T-helper 1 cell treated with Interleukin-12 subunit alpha and Interleukin-12 subunit beta and Interleukin-4 antibody, amounts not matched to agents 30 μg/mL and 1 μg/mL, for 36 hours (primary cell): Measurements from ENCODE around the gene FRMD1.

Source experiments
- H3K27ac Mint-ChIP-seq: one replicate; pipeline ENCODE4 v1.8.0; 2021; ENCODE audit warnings: mild to moderate bottlenecking, mixed read lengths
- H3K27me3 Mint-ChIP-seq: one replicate; pipeline ENCODE4 v1.8.0; 2021; ENCODE audit warnings: low read depth, mixed read lengths
- H3K36me3 Mint-ChIP-seq: one replicate; pipeline ENCODE4 v1.8.0; 2021; ENCODE audit warnings: low read depth, mixed read lengths
- H3K4me1 Mint-ChIP-seq: one replicate; pipeline ENCODE4 v1.8.0; 2021; ENCODE audit warnings: low read depth, mixed read lengths
- H3K4me3 Mint-ChIP-seq: one replicate; pipeline ENCODE4 v1.8.0; 2021; ENCODE audit warnings: mild to moderate bottlenecking, moderate library complexity, mixed read lengths
- H3K9me3 Mint-ChIP-seq: one replicate; pipeline ENCODE4 v1.8.0; 2021; ENCODE audit warnings: mixed read lengths

FRMD1 gene

DNA sequence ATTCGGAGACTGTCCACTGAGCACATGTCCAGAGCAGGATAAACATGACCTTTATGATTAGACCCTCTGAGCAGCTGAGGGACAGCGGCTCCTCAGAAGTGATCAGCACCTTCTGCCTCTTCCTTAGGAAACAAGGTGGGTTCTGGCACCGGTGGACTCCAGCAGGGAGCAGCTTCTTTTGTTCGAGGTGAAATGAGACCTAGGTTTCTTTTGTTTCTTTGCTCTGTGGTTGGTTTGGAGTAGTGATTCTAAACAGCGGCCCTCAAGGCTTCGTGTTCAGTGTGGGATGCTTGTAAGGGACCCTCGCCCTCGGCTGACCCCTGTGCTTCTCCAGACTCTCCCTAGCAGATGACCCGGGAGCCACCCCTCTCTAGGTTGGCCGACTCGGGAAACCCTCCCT lies 14.6 kb upstream of the FRMD1 start:
- no peak overlapping the region for H3K27ac Mint-ChIP-seq
- H3K9me3 Mint-ChIP-seq, result peaks cover 3% of the 10 kb centered on the region
- no peaks in the 10 kb centered on the region for H3K4me1 Mint-ChIP-seq
- no peaks in the 10 kb centered on the region for H3K36me3 Mint-ChIP-seq
- no peaks in the 10 kb centered on the region for H3K27me3 Mint-ChIP-seq
- H3K4me3 Mint-ChIP-seq, result no peak overlapping the region

DNA sequence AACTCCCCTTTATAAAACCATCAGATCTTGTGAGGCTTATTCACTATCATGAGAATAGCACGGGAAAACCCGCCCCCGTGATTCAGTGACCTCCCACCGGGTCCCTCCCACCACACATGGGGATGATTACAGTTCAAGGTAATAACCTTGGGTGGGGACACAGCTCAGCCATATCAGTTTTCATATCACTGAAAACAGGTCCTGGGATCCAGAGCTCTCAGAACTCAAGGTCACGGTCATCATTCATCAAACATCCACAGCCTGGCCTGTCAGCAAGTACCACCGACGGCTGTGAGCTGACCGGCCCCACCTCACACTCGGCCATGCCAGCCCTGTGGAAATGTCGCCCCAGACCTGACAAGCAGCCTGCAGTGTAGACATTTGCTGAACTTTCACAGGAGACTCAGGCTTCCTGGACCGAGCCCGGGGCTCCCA lies 14.1 kb upstream of the FRMD1 start:
- H3K27me3 Mint-ChIP-seq, result no peaks in the 10 kb centered on the region
- no peaks in the 10 kb centered on the region for H3K36me3 Mint-ChIP-seq
- H3K4me1 Mint-ChIP-seq, result no peaks in the 10 kb centered on the region
- H3K4me3 Mint-ChIP-seq, result no peak overlapping the region
- peaks cover 3% of the 10 kb centered on the region for H3K9me3 Mint-ChIP-seq
- H3K27ac Mint-ChIP-seq, result no peak overlapping the region

GRCh38 chr6:168092541-168092940 lies 13.5 kb upstream of the FRMD1 start:
- no peak overlapping the region for H3K4me3 Mint-ChIP-seq
- H3K27ac Mint-ChIP-seq, result no peak overlapping the region
- no peaks in the 10 kb centered on the region for H3K36me3 Mint-ChIP-seq
- no peaks in the 10 kb centered on the region for H3K27me3 Mint-ChIP-seq
- H3K4me1 Mint-ChIP-seq, result no peaks in the 10 kb centered on the region
- H3K9me3 Mint-ChIP-seq, result peaks cover 3% of the 10 kb centered on the region

GRCh38 chr6:168091381-168092264 lies 12.6 kb upstream of the FRMD1 start:
- no peak overlapping the region for H3K4me3 Mint-ChIP-seq

DNA sequence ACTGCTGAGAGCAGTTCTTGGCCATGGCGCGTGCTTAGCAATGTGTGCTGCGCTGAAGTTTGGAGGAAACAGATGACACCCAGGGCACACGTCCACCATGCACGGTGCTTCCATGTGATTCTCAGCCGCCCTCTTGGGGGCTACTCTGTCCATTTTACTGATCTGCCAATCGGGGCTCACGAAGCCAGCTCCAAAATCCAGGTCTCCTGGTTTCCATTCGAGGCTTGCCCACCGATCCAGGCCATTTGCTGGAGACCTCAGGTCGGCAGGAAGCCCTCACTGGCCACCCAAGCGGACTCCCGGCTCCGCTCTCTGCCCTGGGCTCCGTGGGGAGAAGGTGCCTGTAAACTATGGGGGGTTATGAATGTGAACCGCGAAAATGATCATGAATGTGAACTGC lies 11.7 kb upstream of the FRMD1 start:
- Mint-ChIP-seq H3K27ac (no peak overlapping the region), H3K36me3 (no peaks in the 10 kb centered on the region), H3K27me3 (no peaks in the 10 kb centered on the region), H3K9me3 (peaks cover 3% of the 10 kb centered on the region), H3K4me3 (no peak overlapping the region), H3K4me1 (no peaks in the 10 kb centered on the region)

More at GRCh38 chr6:168091381-168092264, 12.6 kb upstream of the FRMD1 start:
- no peaks in the 10 kb centered on the region for H3K4me1 Mint-ChIP-seq
- H3K36me3 Mint-ChIP-seq, result no peaks in the 10 kb centered on the region
- H3K27ac Mint-ChIP-seq, result no peak overlapping the region
- peaks cover 3% of the 10 kb centered on the region for H3K9me3 Mint-ChIP-seq
- no peaks in the 10 kb centered on the region for H3K27me3 Mint-ChIP-seq

DNA sequence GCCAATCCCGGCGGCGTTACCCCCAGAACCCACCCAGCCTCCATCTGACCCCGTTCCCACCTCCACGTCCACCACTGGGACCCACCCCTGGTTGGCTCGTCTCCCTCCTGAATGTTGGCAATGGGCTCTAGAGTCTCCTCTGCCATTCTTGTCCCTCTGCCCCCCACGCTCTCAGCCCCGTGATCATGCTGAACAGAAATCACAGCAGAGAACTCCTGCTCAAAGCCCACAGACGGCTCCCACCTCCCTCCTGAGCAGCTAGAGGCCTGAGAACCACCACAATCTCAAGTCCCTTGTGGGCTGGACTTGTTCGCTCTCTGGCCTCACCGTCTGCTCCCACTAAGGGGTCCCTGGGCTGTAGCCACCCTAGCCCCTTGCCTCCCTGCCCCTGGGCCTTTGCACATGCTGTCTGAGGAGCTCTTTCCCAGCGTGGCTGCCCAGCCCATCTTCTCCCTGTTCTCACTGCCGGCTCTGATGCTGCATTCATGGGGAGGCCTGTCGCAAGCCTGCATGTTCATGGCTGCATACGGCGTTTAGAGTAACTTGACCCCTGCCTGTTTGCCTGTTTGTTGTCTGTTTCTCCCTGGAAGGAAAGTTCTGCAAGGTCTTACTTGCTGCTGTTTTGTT lies 11.2 kb upstream of the FRMD1 start:
- Mint-ChIP-seq H3K27me3 (no peaks in the 10 kb centered on the region), H3K36me3 (no peaks in the 10 kb centered on the region), H3K4me1 (no peaks in the 10 kb centered on the region), H3K9me3 (peaks cover 3% of the 10 kb centered on the region), H3K4me3 (no peak overlapping the region), H3K27ac (no peak overlapping the region)

GRCh38 chr6:168089186-168090063 lies 10.4 kb upstream of the FRMD1 start:
- Mint-ChIP-seq H3K4me3 (no peak overlapping the region), H3K9me3 (peaks cover 3% of the 10 kb centered on the region), H3K27ac (no peak overlapping the region), H3K36me3 (no peaks in the 10 kb centered on the region), H3K27me3 (no peaks in the 10 kb centered on the region), H3K4me1 (no peaks in the 10 kb centered on the region)

- Mint-ChIP-seq H3K4me3 (no peak overlapping the region), H3K27ac (no peak overlapping the region), H3K9me3 (peaks cover 3% of the 10 kb centered on the region), H3K4me1 (no peaks in the 10 kb centered on the region), H3K36me3 (no peaks in the 10 kb centered on the region), H3K27me3 (no peaks in the 10 kb centered on the region)
Observed at GRCh38 chr6:168088161-168089053, 9.4 kb upstream of the FRMD1 start.

- no peaks in the 10 kb centered on the region for H3K9me3 Mint-ChIP-seq
- H3K27me3 Mint-ChIP-seq, result no peaks in the 10 kb centered on the region
- no peak overlapping the region for H3K4me3 Mint-ChIP-seq
- no peak overlapping the region for H3K27ac Mint-ChIP-seq
- H3K4me1 Mint-ChIP-seq, result no peaks in the 10 kb centered on the region
- H3K36me3 Mint-ChIP-seq, result no peaks in the 10 kb centered on the region
Observed at GRCh38 chr6:168087436-168088160, 8.6 kb upstream of the FRMD1 start.

DNA sequence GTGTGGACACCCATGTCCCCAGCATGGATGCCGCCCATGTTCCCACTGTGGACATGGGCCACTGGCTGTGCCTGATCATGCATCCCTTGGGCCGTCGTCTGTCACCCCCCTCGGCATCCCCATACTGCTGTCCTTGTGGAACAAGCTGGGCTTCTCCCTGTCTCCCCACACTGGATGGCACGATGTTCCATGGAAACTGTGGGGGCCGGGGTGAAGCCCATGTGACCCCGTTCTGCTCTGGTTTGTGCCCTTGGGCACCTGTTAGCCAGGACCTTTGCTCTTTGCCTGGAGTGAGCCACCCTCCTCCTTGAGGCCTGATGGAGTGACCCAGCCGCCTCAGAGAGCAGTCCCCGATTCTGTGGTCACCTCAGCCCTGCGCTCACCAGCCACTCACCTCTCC lies 7.6 kb upstream of the FRMD1 start:
- H3K27ac Mint-ChIP-seq, result no peak overlapping the region
- H3K9me3 Mint-ChIP-seq, result no peaks in the 10 kb centered on the region
- H3K4me3 Mint-ChIP-seq, result no peak overlapping the region
- no peaks in the 10 kb centered on the region for H3K36me3 Mint-ChIP-seq
- H3K4me1 Mint-ChIP-seq, result no peaks in the 10 kb centered on the region
- no peaks in the 10 kb centered on the region for H3K27me3 Mint-ChIP-seq

GRCh38 chr6:168086066-168086465 lies 7.1 kb upstream of the FRMD1 start:
- H3K27me3 Mint-ChIP-seq, result no peaks in the 10 kb centered on the region
- H3K4me1 Mint-ChIP-seq, result no peaks in the 10 kb centered on the region
- H3K4me3 Mint-ChIP-seq, result no peak overlapping the region
- no peaks in the 10 kb centered on the region for H3K36me3 Mint-ChIP-seq
- H3K27ac Mint-ChIP-seq, result no peak overlapping the region
- H3K9me3 Mint-ChIP-seq, result no peaks in the 10 kb centered on the region

DNA sequence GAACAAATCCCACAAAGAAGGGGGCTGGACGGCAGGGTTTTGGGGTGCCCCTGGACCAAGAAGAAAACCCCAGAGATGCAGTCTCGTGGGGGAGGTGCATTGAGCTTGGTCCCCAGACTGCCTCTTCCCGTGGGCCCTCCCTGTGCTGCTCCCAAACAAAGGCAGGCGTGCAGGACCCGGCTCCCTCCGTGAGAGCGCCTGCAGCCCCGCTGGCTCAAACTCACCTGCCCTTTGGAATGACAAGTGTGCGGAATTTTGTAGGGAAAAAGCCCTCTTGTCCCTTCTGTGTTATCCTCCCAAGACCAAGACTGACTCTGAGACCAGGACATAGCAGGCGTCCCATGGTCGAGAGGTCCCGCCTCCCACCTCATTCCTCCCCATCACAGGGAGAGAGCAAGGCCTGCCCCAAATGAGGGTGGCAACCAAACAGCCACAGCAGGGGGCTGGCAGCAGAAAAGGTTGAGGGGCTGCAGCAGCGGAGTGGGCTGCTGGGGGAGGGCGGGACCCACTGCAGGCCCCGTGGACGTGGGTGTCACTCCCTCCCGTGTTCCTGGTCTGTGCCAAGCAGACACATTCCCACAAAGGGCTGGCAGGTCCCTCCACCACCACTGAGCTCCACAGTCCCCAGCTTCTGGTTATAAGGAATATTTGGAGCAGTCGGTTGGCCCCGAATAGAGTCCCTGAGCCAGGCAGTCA lies 5.6 kb upstream of the FRMD1 start:
- H3K4me3 Mint-ChIP-seq, result no peak overlapping the region
- no peak overlapping the region for H3K27ac Mint-ChIP-seq
- H3K4me1 Mint-ChIP-seq, result no peaks in the 10 kb centered on the region
- no peaks in the 10 kb centered on the region for H3K9me3 Mint-ChIP-seq
- H3K36me3 Mint-ChIP-seq, result no peaks in the 10 kb centered on the region
- no peaks in the 10 kb centered on the region for H3K27me3 Mint-ChIP-seq

DNA sequence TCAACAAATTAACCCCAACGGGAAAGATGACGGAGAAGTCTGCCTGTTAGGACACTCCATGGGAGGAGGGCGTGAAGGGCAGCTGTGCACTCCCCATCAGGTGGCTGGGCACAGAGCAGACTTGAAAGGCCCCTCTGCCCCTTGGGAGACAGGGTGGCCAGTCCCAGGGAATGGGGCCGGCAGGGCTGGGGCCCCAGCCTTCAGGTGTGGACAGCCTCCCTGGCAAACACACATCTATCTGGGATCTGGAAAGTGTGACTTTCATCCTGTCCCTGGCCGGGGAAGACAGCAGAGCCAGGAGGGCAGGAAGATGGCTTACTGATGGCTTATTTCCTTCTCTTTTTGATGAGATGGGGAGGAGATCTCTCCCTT lies 4.5 kb upstream of the FRMD1 start:
- Mint-ChIP-seq H3K27me3 (no peaks in the 10 kb centered on the region), H3K4me1 (no peaks in the 10 kb centered on the region), H3K36me3 (no peaks in the 10 kb centered on the region), H3K27ac (no peak overlapping the region), H3K4me3 (no peak overlapping the region), H3K9me3 (no peaks in the 10 kb centered on the region)
